HG03025 (cell line): Measurements from ENCODE around the gene CSN2.

ENCODE experiments used
- ATAC-seq: cut with Tn5 transposase; IDR thresholded peaks from one replicate; pipeline ENCODE4 v1.9.1; 2021; ENCODE audit warnings: mild to moderate bottlenecking, moderate library complexity; ENCODE audit not compliant: unreplicated experiment, low FRiP score

CSN2 gene

DNA sequence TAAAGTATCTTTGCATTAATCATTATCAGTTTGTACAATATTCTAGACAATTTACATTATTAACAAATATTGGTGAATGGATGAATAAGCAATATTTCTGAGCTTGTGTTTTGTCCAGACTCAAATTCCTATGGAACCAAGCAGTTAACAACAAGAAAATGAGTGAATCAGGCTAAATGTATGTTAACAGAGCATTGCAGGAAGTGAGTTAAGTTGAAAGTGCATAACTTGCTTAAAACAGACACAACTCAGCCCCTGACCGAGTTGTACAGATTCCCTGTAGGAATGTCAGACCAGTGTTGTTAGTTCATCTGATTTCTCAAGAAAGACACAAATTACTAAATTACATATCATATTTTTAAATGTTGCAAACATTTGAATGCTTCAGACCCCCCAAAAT, 58.4 kb downstream of the CSN2 start:
- ATAC-seq, result no peak
